Measurements from ENCODE around the gene GOLGA1. TPM values are rescaled to one million over a fixed set of nuclear protein-coding genes. Genes with fewer than 3 reads are reported as not detected.
"Not testable (repeated sequence)": the region's sequence is repeated elsewhere in the genome, so short reads cannot be mapped to it uniquely, and the experiment has no call there.

The GOLGA1 gene, protein sequence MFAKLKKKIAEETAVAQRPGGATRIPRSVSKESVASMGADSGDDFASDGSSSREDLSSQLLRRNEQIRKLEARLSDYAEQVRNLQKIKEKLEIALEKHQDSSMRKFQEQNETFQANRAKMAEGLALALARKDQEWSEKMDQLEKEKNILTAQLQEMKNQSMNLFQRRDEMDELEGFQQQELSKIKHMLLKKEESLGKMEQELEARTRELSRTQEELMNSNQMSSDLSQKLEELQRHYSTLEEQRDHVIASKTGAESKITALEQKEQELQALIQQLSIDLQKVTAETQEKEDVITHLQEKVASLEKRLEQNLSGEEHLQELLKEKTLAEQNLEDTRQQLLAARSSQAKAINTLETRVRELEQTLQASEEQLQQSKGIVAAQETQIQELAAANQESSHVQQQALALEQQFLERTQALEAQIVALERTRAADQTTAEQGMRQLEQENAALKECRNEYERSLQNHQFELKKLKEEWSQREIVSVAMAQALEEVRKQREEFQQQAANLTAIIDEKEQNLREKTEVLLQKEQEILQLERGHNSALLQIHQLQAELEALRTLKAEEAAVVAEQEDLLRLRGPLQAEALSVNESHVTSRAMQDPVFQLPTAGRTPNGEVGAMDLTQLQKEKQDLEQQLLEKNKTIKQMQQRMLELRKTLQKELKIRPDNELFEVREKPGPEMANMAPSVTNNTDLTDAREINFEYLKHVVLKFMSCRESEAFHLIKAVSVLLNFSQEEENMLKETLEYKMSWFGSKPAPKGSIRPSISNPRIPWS
- 11.5 TPM for total RNA-seq

GRCh38 chr9:124940894-124941678 lies at the start of gene GOLGA1:
GOLGA1 (minus strand) TSS chr9:124941083; CDS start chr9:124938711, 2,372 bp downstream.
- DNase-seq = peak; percentile 88

DNA sequence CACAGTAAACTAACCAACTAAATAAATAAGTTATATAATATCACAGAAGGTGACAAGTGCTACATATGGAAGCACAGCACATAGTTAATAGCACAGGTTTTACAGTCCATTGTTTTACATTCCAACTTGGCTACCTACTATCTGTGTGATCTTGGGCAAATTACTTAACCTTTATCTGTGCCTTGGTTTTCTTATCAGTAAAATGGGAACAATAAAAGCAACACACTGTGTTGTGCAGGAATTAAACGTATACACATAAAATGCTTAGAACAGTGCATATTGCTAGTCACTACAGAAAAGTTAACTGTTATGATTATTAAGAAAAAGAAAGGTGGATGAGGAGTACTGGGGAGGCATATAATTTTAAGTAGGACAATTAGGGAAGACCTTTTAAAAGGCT lies 42.8 kb upstream of the GOLGA1 start:
- DNase-seq = no peak

DNA sequence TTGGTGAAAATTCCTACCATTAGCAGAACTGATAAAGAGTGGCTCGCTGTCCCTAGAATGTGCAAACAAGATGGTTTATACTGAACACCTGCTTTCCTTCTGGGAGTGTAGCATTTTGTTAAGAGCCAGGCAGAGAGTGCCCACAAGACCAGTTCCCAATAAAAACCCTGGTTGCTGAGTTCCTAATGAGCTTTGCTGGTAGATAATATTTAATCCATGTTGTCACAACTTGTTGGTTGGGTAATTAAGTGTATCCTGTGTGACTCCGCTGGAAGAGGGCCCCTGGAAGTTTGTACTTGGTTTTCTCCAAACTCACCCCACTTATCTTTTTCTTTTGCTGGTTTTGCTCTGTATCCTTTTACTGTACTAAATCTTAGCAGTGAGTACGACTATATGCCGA lies 39.5 kb upstream of the GOLGA1 start:
- no peak for DNase-seq

DNA sequence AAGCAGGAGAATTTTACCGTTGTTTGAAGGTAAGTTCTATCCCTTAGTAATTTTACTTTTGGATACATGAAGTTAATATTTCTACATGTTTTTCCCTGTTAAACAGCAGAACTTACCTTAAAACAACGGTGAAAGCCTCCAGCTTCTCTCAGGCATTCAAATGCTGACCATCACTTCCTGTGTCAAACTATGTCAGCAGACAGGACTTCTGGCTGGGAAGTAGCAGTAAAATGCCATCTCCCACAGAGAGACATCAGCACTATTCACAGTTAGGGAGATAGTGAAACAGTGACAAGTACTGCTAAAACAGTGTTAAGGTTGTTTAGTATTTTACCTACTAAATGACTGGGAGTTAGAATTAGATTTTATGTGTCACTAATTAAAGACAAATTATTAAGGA lies 34.2 kb upstream of the GOLGA1 start:
- DNase-seq = no peak

DNA sequence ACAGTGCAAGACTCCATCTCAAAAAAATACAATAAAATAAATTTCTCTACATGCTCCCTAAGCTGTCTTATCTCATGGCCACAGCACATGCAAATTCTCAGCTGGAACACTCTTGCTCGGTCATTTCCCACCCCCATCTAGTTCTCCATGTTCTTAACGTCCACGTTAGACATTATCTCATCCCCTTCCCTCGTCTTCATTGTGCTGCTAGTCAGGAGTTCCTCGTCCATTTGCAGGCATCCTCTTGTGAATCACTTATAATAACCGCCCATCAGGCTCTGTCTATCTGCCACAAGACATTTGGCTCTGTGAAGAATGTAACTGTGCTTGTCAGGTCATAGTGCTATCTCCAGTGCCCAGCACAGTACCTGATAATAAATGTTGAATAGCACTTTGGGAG lies 32.9 kb upstream of the GOLGA1 start:
- no peak for DNase-seq

- no peak for DNase-seq
These were observed 31.4 kb upstream of the GOLGA1 start for GRCh38 chr9:124972241-124972770.

DNA sequence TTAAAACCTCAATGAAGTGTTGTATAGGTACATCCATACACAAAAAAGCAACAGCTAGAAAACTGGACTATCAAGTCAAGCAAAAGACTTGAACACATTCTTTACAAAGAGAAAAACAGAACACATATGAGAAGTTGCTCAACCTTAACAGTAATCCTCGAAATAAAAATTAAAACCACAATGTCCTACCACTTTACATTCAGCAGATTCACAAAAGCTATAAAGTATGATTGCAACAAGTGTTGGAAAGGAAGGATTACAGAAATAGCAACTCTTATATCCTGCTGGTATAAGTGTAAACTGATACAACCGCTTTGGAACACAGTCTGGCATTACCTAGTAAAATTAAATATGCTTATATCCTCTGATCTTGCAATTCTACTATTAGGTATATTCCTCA lies 28.5 kb upstream of the GOLGA1 start:
- DNase-seq = no peak

- DNase-seq = no peak
These were observed 27.4 kb upstream of the GOLGA1 start for GRCh38 chr9:124968238-124968637.

- DNase-seq = not testable (repeated sequence)
These were observed 25.1 kb upstream of the GOLGA1 start for GRCh38 chr9:124965775-124966568.

- no peak for DNase-seq
These were observed 23.7 kb upstream of the GOLGA1 start for GRCh38 chr9:124964604-124965003.

DNA sequence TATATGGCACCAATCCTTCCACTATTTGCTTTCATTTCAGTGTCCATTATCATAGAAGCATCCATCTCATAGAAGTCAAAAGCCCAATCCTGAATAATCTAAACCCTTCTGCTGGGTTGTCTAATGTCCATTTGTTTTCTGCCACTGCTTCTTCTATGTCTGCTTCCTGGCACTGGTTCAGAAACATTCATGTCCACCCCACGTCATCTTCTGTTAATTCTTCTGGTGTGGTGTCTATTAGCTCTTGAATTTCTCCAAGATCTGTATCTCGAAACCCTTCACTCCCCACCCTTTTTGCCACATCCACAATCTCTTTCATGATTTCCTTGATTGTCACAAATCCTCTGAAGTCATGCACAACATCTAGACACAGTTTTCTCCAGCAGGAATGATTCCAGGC lies 23.2 kb upstream of the GOLGA1 start:
- DNase-seq = no peak

GRCh38 chr9:124960409-124960752 lies 19.5 kb upstream of the GOLGA1 start:
- no peak for DNase-seq

DNA sequence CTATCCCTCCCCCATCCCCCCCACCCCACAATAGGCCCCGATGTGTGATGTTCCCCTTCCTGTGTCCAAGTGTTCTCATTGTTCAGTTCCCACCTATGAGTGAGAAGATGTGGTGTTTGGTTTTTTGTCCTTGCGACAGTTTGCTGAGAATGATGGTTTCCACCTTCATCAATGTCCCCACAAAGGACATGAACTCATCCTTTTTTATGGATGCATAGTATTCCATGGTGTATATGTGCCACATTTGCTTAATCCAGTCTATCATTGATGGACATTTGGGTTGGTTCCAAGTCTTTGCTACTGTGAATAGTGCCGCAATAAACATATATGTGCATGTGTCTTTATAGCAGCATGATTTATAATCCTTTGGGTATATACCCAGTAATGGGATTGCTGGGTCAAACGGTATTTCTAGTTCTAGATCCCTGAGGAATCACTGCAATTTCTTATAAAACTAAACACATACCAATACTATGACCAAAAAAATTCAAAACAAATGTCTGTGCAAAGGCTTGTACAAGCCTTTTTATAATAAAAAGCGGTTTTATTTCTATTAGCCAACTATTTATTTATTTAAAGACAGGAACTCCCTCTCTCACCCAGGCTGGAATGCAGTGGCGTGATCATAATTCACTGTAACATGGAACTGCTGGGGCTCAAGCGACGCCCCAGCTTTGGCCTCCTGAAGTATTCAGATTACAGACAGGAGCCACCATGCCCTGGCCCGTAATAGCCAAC lies 19.0 kb upstream of the GOLGA1 start:
- not testable (repeated sequence) for DNase-seq

DNA sequence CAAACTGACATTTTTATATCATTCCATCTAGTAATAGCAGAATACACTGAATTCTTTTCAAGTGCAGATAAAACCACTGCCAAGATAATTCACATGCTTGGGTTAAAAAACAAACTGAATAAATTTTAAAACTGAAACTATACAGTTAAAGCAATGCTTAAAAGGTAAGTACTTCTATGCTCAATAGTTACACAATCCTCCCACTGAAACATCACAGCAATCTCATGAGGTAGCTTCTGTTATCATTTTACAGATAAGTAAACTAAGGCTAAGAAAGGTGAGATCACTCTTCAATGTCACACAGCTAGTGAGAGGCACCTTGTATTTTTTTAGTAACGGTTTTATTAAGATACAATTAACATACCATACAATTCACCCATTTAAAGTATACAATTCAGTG lies 13.4 kb upstream of the GOLGA1 start:
- DNase-seq = no peak

DNA sequence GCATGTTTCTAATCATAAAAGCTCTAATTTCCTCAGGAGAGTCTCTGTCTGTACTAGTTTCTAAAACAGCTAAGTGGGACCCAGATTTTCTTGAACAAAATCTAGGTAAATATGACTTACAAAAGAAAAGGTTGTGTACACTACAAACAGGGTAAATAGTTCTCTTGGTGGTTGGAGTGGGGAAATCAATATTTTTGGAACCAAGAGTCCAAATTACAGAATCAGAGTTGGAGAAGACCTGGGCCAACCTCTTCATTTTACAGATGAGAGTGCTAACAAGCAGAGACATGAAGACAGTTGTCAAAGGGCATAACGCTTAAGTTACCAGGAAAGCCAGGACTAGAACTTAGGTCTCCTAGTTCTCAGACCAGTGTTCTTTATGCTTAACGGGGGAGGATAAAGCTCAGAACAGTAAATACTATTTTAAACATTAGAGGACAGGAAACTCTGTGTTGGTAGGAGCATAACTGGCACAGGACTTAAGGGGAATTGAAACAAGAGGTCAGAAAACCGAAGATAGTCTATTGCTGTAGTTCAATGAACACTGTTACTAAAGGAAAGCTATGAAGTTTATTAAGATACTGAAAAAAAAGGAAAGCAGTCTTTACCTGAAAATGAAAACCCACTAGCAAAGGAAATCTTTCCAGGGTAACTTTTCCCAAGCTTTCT lies 9.3 kb upstream of the GOLGA1 start:
- no peak for DNase-seq

- no peak for DNase-seq
These were observed 8.5 kb upstream of the GOLGA1 start for GRCh38 chr9:124949387-124949786.

GRCh38 chr9:124947727-124948391 lies 7.0 kb upstream of the GOLGA1 start:
- no peak for DNase-seq

GRCh38 chr9:124946167-124946566 lies 5.3 kb upstream of the GOLGA1 start:
- no peak for DNase-seq

GRCh38 chr9:124941679-124942561 lies 1.0 kb upstream of the GOLGA1 start:
- DNase-seq = peak; percentile 23

All from occipital lobe (tissue), 2 donors.